HepG2 (cell line): Measurements from ENCODE around the gene MFSD8. TPM values are rescaled to one million over a fixed set of nuclear protein-coding genes. Genes with fewer than 3 reads are reported as not detected.

ENCODE experiments used
- ATM ChIP-seq: fragments of 450-650 bp; IDR thresholded peaks from 2 replicates; pipeline ENCODE4 v1.7.1; 2017; ENCODE audit warnings: mild to moderate bottlenecking, borderline replicate concordance
- HOXA3 ChIP-seq: sonication (generic); formaldehyde crosslinking; IDR thresholded peaks from 2 replicates; pipeline ENCODE4 v1.5.0; 2020; ENCODE audit warnings: missing genetic modification reagents
- PAWR ChIP-seq: sonication (generic); formaldehyde crosslinking; IDR thresholded peaks from 2 replicates; pipeline ENCODE4 v1.4.0; 2020; ENCODE audit warnings: missing genetic modification reagents, mild to moderate bottlenecking, borderline replicate concordance
- PHB2 ChIP-seq: fragments of 450-650 bp; IDR thresholded peaks from 2 replicates; pipeline ENCODE4 v1.6.1; 2018; ENCODE audit not compliant: partially characterized antibody
- SAP130 ChIP-seq: IDR thresholded peaks from 2 replicates; pipeline ENCODE4 v1.6.1; 2016; ENCODE audit warnings: low read depth
- SNRNP70 ChIP-seq: fragments of 200-400 bp; formaldehyde crosslinking; IDR thresholded peaks from 2 replicates; pipeline ENCODE4 v1.6.1; 2017; ENCODE audit warnings: mild to moderate bottlenecking, low read depth, low read length, moderate library complexity
- XRCC5 ChIP-seq: fragments of 200-400 bp; formaldehyde crosslinking; optimal IDR thresholded peaks from 2 replicates; pipeline ENCODE3; 2017; ENCODE audit warnings: mild to moderate bottlenecking, low read length
- ZNF17 ChIP-seq: sonication (generic); formaldehyde crosslinking; IDR thresholded peaks from 2 replicates; pipeline ENCODE4 v1.5.0; 2020; ENCODE audit warnings: mild to moderate bottlenecking, missing genetic modification reagents
- ZNF264 ChIP-seq: sonication (generic); formaldehyde crosslinking; IDR thresholded peaks from 2 replicates; pipeline ENCODE4 v1.4.0; 2020; ENCODE audit warnings: missing genetic modification reagents
- ZNF282 ChIP-seq: fragments of 450-650 bp; IDR thresholded peaks from 2 replicates; pipeline ENCODE4 v1.6.1; 2018; ENCODE audit not compliant: partially characterized antibody
- ZNF3 ChIP-seq: IDR thresholded peaks from 2 replicates; pipeline ENCODE4 v1.7.0; 2017; ENCODE audit warnings: inconsistent platforms
- ZNF333 ChIP-seq: sonication (generic); formaldehyde crosslinking; IDR thresholded peaks from 2 replicates; pipeline ENCODE4 v1.4.0; 2020; ENCODE audit warnings: mild to moderate bottlenecking, missing genetic modification reagents, borderline replicate concordance
- ZNF577 ChIP-seq: sonication (generic); formaldehyde crosslinking; IDR thresholded peaks from 2 replicates; pipeline ENCODE4 v1.4.0; 2020; ENCODE audit warnings: mild to moderate bottlenecking, low read depth, missing genetic modification reagents, borderline replicate concordance
- ZNF615 ChIP-seq: sonication (generic); formaldehyde crosslinking; IDR thresholded peaks from 2 replicates; pipeline ENCODE4 v1.5.0; 2020; ENCODE audit warnings: mild to moderate bottlenecking, missing genetic modification reagents, borderline replicate concordance
- ZNF660 ChIP-seq: sonication (generic); formaldehyde crosslinking; IDR thresholded peaks from 2 replicates; pipeline ENCODE4 v1.5.1; 2020; ENCODE audit warnings: mild to moderate bottlenecking, low read depth, missing genetic modification reagents, borderline replicate concordance
- polyA plus RNA-seq, 8 experiments: library from polyadenylated mRNA; depleted of rRNA in 3 of 8; stranded (reverse) in 7 of 8; unstranded in 1 of 8; fragments of >200 nt; fragmentation: Illumina TruSeq in 4 of 8; extraction: Trizol in 4 of 8; gene quantifications; 2 replicates each; pipeline versions ENCODE4 v1.2.1 to v1.2.3, GENCODE V29; 2011 to 2016; ENCODE audit warnings: low read depth in 4 of 8, missing spikeins in 1 of 8, mixed read lengths in 1 of 8; ENCODE audit not compliant: insufficient read depth in 1 of 8
- total RNA-seq, 5 experiments: library from RNA; depleted of rRNA; stranded (reverse); fragments of >200 nt; fragmentation: Illumina TruSeq; extraction: Trizol; gene quantifications; 2 replicates each; pipeline ENCODE4 v1.2.3, GENCODE V29; 2016; ENCODE audit warnings: low read depth in 1 of 5
- TF ChIP-seq, protein P1 (sequence below): IDR thresholded peaks from 2 replicates; pipeline ENCODE4 v1.6.1; 2016; ENCODE audit warnings: mild to moderate bottlenecking
- TF ChIP-seq, protein P2 (sequence below): IDR thresholded peaks from 2 replicates; pipeline ENCODE4 v1.6.1; 2016; ENCODE audit warnings: missing biosample characterization, missing genetic modification reagents, low read depth
- TF ChIP-seq, protein P3 (sequence below): sonication (generic); formaldehyde crosslinking; IDR thresholded peaks from 2 replicates; pipeline ENCODE4 v1.9.0; 2022; ENCODE audit warnings: missing genetic modification reagents, mild to moderate bottlenecking, borderline replicate concordance
- TF ChIP-seq, protein P4 (sequence below): IDR thresholded peaks from 2 replicates; pipeline ENCODE4 v1.6.1; 2012; ENCODE audit warnings: inconsistent platforms
- TF ChIP-seq, protein P5 (sequence below): sonication (generic); formaldehyde crosslinking; IDR thresholded peaks from 2 replicates; pipeline ENCODE4 v1.8.0; 2022; ENCODE audit warnings: missing genetic modification reagents, mild to moderate bottlenecking, inconsistent platforms, borderline replicate concordance
- TF ChIP-seq, protein P6 (sequence below): sonication (generic); formaldehyde crosslinking; conservative IDR thresholded peaks from 2 replicates; pipeline ENCODE4 v1.8.0; 2022; ENCODE audit warnings: mild to moderate bottlenecking, moderate library complexity, missing genetic modification reagents

Gene MFSD8
- total and polyA plus RNA-seq, 2 of the 13 experiments (the other 11 are each of a cell fraction or from before 2014, with no cell fraction given): 24.8 to 25.5 TPM

DNA sequence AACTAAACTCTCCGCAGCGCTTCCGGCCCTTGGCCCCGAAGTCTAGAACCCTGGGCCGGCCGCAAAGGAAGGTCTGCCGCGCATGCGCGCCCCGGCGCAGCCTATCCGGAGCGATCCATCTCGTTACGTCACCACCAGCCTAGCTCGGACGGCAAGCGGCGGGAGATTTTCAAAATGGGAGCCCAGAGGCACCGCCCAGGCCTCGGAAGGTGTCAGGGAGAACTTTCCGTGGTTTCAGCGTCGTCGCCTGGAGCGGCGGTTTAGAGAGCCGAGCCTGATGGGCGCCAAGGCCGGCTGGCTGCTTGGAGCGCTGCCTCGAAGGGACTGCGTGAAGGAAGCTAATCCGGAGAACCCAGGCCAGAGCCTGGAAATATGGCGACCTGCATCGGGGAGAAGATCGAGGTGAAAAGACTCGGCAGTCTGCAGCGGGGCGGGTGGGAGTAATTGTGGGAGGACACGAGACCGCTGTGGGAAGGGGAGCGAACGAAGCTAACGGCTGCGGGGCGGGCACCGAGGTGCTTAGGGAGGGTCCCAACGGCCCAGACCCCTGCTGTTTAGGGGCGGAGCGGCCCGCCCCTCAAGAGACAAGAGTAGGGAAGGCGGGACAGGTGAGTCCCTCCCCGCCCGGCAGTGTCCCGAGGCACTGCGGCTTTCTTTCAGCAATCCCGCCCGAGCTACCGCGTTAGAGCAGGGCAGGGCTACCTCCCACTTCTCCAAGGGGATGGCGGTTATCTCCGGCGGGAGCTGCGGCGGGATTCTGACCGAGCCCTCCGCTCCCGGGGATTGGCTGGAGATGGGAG, 84.0 kb downstream of the MFSD8 start, which contains the start of gene PLK4 (continued):
- TF ChIP-seq ZNF615 (CRISPR knock-in tag) (0 out of 2 replicates have a peak, but pooled peaks have one; percentile 85), ZNF333 (0 out of 2 replicates have a peak, but pooled peaks have one; percentile 90), PHB2 (no peak), SAP130 (CRISPR knock-in tag) (peak; percentile 99), XRCC5 (no peak), ZNF577 (CRISPR knock-in tag) (no peak), ZNF264 (peak; percentile 43; the same call in 1 of the 2 replicates), ATM (no peak), HOXA3 (CRISPR knock-in tag) (peak; percentile 89), SNRNP70 (no peak), ZNF282 (no peak), PAWR (CRISPR knock-in tag) (no peak; the same call in 1 of the 2 replicates), ZNF17 (no peak), ZNF3 (CRISPR knock-in tag) (no peak), ZNF660 (CRISPR knock-in tag) (no peak; the same call in 1 of the 2 replicates)
- TF ChIP-seq, protein P1, sequence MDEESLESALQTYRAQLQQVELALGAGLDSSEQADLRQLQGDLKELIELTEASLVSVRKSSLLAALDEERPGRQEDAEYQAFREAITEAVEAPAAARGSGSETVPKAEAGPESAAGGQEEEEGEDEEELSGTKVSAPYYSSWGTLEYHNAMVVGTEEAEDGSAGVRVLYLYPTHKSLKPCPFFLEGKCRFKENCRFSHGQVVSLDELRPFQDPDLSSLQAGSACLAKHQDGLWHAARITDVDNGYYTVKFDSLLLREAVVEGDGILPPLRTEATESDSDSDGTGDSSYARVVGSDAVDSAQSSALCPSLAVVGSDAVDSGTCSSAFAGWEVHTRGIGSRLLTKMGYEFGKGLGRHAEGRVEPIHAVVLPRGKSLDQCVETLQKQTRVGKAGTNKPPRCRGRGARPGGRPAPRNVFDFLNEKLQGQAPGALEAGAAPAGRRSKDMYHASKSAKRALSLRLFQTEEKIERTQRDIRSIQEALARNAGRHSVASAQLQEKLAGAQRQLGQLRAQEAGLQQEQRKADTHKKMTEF (CRISPR knock-in tag): 0 out of 2 replicates have a peak, but pooled peaks have one; percentile 62
- TF ChIP-seq, protein P2, sequence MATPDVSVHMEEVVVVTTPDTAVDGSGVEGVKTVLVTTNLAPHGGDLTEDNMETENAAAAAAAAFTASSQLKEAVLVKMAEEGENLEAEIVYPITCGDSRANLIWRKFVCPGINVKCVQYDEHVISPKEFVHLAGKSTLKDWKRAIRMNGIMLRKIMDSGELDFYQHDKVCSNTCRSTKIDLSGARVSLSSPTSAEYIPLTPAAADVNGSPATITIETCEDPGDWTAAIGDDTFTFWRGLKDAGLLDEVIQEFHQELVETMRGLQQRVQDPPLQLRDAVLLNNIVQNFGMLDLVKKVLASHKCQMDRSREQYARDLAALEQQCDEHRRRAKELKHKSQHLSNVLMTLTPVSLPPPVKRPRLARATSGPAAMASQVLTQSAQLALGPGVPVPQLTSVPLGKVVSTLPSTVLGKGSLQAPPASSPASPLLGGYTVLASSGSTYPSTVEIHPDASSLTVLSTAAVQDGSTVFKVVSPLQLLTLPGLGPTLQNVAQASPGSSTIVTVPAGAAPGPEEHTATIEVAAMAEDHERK: no peak
- TF ChIP-seq, protein P3, sequence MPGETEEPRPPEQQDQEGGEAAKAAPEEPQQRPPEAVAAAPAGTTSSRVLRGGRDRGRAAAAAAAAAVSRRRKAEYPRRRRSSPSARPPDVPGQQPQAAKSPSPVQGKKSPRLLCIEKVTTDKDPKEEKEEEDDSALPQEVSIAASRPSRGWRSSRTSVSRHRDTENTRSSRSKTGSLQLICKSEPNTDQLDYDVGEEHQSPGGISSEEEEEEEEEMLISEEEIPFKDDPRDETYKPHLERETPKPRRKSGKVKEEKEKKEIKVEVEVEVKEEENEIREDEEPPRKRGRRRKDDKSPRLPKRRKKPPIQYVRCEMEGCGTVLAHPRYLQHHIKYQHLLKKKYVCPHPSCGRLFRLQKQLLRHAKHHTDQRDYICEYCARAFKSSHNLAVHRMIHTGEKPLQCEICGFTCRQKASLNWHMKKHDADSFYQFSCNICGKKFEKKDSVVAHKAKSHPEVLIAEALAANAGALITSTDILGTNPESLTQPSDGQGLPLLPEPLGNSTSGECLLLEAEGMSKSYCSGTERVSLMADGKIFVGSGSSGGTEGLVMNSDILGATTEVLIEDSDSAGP (CRISPR knock-in tag): peak; percentile 85
- TF ChIP-seq, protein P4, sequence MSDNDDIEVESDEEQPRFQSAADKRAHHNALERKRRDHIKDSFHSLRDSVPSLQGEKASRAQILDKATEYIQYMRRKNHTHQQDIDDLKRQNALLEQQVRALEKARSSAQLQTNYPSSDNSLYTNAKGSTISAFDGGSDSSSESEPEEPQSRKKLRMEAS: no peak; the same call in none of the 2 replicates
- TF ChIP-seq, protein P5, sequence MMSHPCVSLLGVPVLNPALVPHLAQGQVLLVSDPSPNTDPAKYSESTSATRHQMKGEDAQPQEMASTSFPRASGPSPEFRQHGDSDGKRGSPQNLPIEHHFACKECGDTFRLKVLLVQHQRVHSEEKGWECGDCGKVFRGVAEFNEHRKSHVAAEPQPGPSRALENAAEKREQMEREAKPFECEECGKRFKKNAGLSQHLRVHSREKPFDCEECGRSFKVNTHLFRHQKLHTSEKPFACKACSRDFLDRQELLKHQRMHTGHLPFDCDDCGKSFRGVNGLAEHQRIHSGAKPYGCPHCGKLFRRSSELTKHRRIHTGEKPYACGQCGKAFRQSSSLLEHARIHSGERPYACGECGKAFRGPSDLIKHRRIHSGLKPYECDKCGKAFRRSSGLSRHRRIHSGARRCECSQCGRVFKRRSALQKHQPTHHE: no peak; the same call in 1 of the 2 replicates
- TF ChIP-seq, protein P6, sequence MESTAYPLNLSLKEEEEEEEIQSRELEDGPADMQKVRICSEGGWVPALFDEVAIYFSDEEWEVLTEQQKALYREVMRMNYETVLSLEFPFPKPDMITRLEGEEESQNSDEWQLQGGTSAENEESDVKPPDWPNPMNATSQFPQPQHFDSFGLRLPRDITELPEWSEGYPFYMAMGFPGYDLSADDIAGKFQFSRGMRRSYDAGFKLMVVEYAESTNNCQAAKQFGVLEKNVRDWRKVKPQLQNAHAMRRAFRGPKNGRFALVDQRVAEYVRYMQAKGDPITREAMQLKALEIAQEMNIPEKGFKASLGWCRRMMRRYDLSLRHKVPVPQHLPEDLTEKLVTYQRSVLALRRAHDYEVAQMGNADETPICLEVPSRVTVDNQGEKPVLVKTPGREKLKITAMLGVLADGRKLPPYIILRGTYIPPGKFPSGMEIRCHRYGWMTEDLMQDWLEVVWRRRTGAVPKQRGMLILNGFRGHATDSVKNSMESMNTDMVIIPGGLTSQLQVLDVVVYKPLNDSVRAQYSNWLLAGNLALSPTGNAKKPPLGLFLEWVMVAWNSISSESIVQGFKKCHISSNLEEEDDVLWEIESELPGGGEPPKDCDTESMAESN (CRISPR knock-in tag): peak; percentile 90
